ENCODE measurements around the gene PAIP2B. TPM values are rescaled to one million over a fixed set of nuclear protein-coding genes. Genes with fewer than 3 reads are reported as not detected.

Gene PAIP2B
- total and polyA plus RNA-seq, 2 of the 13 experiments (the other 11 are each of a cell fraction or from before 2014, with no cell fraction given) = 0.16 to 0.29 TPM

GRCh38 chr2:71136174-71136573 is 90.7 kb downstream of the PAIP2B start (continued):
- TF ChIP-seq, protein P1, sequence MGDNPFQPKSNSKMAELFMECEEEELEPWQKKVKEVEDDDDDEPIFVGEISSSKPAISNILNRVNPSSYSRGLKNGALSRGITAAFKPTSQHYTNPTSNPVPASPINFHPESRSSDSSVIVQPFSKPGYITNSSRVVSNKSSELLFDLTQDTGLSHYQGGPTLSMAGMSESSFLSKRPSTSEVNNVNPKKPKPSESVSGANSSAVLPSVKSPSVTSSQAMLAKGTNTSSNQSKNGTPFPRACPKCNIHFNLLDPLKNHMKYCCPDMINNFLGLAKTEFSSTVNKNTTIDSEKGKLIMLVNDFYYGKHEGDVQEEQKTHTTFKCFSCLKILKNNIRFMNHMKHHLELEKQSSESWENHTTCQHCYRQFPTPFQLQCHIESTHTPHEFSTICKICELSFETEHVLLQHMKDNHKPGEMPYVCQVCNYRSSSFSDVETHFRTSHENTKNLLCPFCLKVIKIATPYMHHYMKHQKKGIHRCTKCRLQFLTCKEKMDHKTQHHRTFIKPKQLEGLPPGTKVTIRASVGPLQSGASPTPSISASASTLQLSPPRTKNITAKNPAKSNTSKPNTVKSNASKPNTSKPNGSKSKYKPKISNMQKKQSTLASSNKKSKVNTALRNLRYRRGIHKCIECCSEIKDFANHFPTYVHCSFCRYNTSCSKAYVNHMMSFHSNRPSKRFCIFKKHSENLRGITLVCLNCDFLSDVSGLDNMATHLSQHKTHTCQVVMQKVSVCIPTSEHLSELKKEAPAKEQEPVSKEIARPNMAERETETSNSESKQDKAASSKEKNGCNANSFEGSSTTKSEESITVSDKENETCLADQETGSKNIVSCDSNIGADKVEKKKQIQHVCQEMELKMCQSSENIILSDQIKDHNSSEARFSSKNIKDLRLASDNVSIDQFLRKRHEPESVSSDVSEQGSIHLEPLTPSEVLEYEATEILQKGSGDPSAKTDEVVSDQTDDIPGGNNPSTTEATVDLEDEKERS (CRISPR knock-in tag; IDR thresholded peaks at IDR 0.05) = no peak; the same call in 1 of the 2 replicates
- TF ChIP-seq CBX5 (CRISPR knock-in tag; IDR thresholded peaks at IDR 0.05; ENCODE audit: borderline replicate concordance) (no peak), MLX (CRISPR knock-in tag; IDR thresholded peaks at IDR 0.05) (no peak), ZNF432 (CRISPR knock-in tag; IDR thresholded peaks at IDR 0.05; ENCODE audit: borderline replicate concordance) (no peak), PTBP1 (IDR thresholded peaks at IDR 0.05; ENCODE audit: low read depth, low read length, poor library complexity, severe bottlenecking) (no peak), ZNF382 (CRISPR knock-in tag; IDR thresholded peaks at IDR 0.05; ENCODE audit: borderline replicate concordance) (no peak), ZNF264 (CRISPR knock-in tag; IDR thresholded peaks at IDR 0.05) (peak; percentile 63; the same call in 1 of the 2 replicates), STAG1 (CRISPR knock-in tag; IDR thresholded peaks at IDR 0.05) (no peak), CEBPG (CRISPR knock-in tag; IDR thresholded peaks at IDR 0.05) (peak; percentile 88), MTF1 (CRISPR knock-in tag; IDR thresholded peaks at IDR 0.05) (no peak), NR2F1 (CRISPR knock-in tag; IDR thresholded peaks at IDR 0.05) (peak in 1 of 2 experiments; percentile 43; a peak in 1 of 4 replicates)
- TF ChIP-seq, protein P2, sequence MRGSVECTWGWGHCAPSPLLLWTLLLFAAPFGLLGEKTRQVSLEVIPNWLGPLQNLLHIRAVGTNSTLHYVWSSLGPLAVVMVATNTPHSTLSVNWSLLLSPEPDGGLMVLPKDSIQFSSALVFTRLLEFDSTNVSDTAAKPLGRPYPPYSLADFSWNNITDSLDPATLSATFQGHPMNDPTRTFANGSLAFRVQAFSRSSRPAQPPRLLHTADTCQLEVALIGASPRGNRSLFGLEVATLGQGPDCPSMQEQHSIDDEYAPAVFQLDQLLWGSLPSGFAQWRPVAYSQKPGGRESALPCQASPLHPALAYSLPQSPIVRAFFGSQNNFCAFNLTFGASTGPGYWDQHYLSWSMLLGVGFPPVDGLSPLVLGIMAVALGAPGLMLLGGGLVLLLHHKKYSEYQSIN (CRISPR knock-in tag; IDR thresholded peaks at IDR 0.05; ENCODE audit: borderline replicate concordance) = no peak
